GM18499 (cell line): ENCODE measurements around the gene PEMT.

ENCODE experiments used
- ATAC-seq: cut with Tn5 transposase; IDR thresholded peaks from one replicate; pipeline ENCODE4 v1.9.1; 2021; ENCODE audit warnings: moderate number of reproducible peaks; ENCODE audit not compliant: insufficient read depth, unreplicated experiment

PEMT gene

GRCh38 chr17:17506181-17506741 is 85.2 kb downstream of the PEMT start:
- no peak for ATAC-seq

DNA sequence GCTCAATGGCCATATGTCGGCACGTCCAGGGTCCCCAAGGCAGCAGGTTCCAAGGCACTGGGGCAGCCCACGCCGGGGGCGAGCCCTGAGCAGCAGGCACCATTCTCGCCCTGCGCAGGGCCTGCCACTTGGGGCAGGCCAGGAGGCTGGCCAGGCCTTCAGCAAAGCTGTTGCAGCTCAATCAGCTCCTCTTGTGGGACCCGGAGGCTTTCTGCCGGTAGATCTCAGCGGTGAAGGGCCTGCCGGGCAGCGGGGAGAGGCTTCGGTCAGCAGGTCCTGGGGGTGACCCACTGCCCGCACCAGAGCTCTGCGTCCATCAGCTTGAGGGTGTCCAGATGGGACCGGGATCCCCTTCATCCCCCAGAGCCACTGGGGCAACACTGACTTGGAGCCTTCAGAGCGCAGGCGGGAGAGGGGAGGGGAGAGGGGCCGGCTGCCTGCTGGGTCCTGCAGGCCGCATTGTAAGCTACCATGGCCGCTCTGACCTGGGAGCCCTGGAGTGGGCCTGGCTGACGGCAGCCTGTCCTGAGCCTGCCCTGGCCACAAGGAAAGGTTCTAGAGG is 85.8 kb downstream of the PEMT start:
- ATAC-seq: no peak

- ATAC-seq: no peak
Measured at GRCh38 chr17:17505151-17505550, 86.4 kb downstream of the PEMT start.

GRCh38 chr17:17504341-17505140 is 87.0 kb downstream of the PEMT start:
- no peak for ATAC-seq

DNA sequence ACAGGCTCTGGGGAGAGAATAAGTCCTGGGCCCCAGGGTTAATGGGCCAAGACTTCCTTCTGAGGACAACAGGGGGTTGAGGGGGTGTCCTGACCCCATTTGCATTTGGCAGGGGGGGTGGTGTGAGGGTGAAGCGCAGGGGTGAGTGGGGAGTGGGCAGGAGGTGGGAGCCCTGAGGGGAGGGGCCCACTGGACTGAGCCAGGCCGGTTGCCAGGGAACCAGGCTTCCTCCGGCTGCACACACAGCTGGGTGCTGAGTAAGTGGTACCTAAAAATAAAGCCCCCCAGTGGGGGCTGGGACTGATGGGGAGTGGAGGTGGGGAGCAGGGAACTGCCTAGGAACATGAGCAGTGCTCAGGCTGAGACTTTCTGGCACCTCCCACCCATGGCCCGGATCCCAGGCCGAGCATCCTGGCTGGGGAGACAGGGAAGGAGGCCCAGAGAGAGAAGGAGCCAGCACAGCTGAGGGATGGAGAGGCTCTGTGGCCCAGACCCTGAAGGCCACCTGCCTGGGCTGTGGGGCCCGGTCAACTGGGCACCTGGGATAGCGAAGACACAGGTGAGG is 87.9 kb downstream of the PEMT start:
- ATAC-seq: no peak

- ATAC-seq: no peak
Measured at GRCh38 chr17:17502741-17503565, 88.6 kb downstream of the PEMT start.

- no peak for ATAC-seq
Measured at GRCh38 chr17:17500999-17501605, 90.4 kb downstream of the PEMT start.

DNA sequence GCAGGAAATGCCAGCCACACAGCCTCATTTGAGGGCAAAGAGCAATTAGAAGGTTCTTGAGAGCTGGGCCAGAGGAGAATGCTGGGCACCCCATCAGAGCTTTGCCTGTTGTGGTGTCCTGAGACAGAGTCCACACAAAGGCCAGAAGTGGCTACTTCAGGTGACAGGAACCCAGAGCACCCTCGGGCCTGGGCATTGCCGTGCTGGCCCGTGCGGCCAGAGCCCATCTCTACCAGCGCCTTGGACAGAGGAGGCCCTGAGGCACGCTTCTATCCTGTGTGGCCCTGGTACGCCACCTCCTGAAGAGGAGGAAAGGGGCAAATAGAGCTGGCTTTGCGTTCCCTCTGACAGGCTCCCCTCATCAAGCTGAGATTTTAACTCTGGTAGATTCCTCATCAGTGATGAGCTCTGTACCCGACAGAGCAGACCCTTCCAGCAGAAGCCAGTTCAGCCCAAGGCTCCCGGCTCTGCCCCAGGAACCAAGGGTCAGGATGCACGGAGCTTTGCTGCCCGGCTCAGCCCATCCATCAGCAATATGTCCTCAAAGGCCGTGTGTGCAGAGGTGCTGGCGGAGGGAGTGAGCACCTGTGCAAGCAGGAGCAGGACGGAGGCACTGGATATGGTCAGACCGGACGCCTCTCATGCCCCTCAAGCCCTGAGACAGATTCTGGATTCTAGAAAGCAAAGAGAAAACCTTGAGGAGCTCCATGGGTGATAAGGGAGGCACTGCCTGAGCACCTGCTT is 91.9 kb downstream of the PEMT start:
- no peak for ATAC-seq

- no peak for ATAC-seq
Measured at GRCh38 chr17:17498606-17499301, 92.8 kb downstream of the PEMT start.

GRCh38 chr17:17497845-17498520 is 93.5 kb downstream of the PEMT start:
- no peak for ATAC-seq

- no peak for ATAC-seq
Measured at GRCh38 chr17:17497065-17497844, 94.3 kb downstream of the PEMT start.

DNA sequence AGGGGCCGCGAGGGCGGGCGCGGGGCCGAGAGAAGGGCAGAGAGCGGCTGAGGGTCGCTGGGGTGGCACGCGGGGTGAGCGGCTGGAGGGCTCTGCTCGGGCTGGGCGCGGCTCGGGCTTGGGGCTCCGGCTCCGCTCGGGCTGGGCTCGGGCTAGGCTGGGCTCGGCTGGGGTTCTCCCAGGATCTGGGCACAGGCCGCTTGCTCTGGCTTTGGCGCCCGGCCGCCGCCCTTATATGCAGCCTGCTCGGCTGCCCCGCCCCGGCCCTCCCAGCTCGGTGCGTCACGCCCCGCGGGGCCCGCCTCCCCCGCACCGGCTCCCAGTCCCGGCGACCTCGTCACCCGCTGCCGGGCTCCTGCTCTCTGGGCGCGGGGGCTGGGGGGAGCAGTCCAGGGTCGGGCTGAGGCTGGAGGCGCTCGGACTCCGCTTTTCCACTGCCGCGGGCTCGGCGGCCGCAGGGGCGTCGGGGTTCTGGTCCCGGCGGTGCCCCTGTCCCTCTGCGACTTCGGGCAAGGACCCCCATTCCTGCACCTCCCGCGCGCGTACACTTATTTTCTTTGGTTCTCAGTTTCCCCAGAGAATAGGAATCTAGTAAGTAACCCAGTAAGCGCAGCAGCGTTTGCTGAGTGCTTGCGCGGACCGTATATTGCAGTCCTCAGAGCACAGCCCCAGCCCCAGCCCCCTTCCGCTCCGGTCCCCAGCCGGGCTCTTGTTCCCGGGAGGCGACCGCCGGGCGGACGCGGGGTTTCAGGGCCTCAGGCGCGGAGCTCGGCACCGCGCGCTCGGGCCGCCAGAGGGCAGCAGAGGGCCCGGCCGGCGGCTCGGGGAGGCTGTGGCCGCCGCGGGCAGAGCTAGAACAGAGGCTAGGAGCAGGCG is 95.1 kb downstream of the PEMT start, which contains the start of gene RASD1:
Gene RASD1, minus strand, starts transcription at position 207 of the 876 bp plus-strand sequence. CDS start 214 bp downstream, outside the sequence.
- no peak for ATAC-seq

DNA sequence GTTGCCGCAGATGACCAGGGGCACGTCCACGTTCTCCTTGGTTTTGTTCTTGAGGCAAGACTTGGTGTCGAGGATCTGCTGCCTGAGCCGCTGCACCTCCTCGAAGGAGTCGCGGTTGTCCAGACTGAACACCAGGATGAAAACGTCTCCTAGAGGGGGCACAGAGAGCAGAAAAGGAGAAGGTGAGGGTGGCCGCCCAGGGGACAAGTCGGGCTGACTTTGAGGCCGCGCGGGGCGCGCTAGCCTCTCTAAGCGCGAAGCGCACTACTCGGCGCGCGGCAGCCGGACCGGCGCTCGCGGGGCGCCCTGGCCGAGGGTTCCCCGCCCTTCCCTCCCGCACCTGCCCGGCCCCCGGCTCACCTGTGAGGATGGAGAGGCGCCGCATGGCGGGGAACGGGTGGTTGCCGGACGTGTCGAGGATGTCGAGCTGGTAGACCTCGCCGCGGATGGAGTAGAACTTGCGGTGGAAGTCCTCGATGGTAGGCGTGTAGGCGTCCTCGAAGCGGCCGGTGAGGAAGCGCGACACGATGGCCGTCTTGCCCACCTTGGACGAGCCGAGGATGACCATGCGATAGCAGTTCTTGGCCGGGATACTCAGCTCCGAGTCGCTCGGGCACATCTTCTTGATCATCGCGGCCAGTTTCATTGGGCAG is 95.8 kb downstream of the PEMT start:
- ATAC-seq: no peak

DNA sequence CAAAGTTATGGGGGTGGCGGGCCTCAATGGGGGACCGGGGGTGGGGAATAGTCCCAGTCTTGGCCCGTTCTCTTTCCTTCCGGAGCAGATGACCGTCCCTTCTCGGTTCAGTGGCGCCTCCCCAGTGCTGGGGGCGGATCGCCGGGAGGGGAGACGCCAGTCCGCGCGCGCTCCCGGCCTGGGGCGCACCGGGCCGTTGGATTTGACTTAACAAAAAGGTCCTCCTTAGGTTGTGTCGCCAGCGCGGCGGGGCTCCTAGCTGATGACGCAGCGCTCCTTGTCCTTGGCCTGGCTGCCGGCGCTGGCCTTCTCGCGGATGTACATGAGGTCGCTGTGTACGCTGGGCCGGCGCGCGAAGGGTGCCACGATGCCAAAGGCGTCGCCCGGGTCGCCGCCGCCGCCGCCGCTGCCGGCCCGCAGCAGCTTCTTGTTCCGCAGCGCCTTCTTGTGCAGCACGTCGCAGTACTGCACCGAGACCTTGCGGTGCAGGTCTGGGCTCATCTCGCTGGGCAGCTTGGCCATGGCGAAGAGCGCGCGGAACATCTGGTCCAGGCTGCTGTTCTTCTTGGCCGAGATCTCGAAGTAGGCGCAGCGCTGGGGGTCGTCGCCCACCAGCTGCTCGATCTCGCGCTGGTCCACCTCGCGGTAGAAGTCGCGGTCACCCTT is 96.5 kb downstream of the PEMT start:
- no peak for ATAC-seq

GRCh38 chr17:17494499-17494869 is 97.0 kb downstream of the PEMT start:
- ATAC-seq: no peak
